ENCODE data around the gene KIF19. TPM values are rescaled to one million over a fixed set of nuclear protein-coding genes. Genes with fewer than 3 reads are reported as not detected.

The KIF19 gene
- total and polyA plus RNA-seq, 10 of the 15 experiments (the other 5 are each of a cell fraction or from before 2014, with no cell fraction given), result 0.06 to 0.07 TPM; not detected in 8

DNA sequence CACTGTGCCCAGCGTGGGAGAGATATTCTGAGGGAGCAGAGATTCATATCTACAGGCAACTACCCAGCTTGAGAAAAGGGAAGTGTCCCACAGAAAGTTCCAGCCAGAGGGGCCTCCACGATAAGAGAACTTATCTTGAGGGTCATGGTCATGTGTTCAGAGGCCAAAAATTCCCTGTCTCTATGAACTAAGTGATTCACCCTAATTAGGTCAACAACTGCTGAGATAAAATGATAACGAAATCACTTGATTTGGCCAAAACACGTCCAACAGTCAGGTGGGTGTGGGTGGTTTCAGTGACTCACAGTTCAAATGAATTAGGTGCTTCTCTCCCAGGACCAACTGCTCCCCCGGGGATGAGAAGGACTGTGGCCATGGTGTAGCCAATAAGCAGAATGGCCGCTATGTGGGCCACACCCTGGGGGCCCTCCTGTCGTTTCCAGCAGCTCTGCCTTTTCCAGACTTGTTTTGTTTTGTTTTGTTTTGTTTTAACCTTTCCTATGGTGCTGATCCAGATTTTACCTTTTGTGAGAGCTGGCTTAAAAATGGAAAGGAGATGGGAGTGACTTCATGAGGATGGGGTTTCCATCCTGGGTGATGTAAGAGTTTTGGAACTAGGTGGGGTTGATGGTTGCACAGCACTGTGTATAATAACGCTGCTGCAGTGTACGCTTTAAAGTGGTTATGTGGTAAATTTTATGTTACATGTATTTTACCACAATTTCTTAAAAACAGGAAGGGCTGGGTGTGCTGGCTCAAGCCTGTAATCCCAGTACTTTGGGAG lies 43.2 kb upstream of the KIF19 start (continued):
- TF ChIP-seq POU2F2 (IDR thresholded peaks at IDR 0.05; ENCODE audit: borderline replicate concordance, low read depth, low read length), result no peak
- TF ChIP-seq CREM (IDR thresholded peaks at IDR 0.05; ENCODE audit: low read depth), result peak; percentile 55; the same call in 1 of the 2 replicates
- TF ChIP-seq, protein P1, sequence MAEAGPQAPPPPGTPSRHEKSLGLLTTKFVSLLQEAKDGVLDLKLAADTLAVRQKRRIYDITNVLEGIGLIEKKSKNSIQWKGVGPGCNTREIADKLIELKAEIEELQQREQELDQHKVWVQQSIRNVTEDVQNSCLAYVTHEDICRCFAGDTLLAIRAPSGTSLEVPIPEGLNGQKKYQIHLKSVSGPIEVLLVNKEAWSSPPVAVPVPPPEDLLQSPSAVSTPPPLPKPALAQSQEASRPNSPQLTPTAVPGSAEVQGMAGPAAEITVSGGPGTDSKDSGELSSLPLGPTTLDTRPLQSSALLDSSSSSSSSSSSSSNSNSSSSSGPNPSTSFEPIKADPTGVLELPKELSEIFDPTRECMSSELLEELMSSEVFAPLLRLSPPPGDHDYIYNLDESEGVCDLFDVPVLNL (IDR thresholded peaks at IDR 0.05; ENCODE audit: low read depth, low read length), result no peak
- peak; percentile 77 for TF ChIP-seq CREB1 (IDR thresholded peaks at IDR 0.05; ENCODE audit: low read depth)
- peak; percentile 86 for TF ChIP-seq NR2F1 (conservative IDR thresholded peaks at IDR 0.05)
- TF ChIP-seq ZNF24 (IDR thresholded peaks at IDR 0.05), result peak; percentile 42
- TF ChIP-seq SIN3A (IDR thresholded peaks at IDR 0.05; ENCODE audit: low read depth, low read length), result no peak
- TF ChIP-seq FOXM1 (IDR thresholded peaks at IDR 0.05; ENCODE audit: low read depth, low read length), result peak; percentile 67; the same call in 1 of the 2 replicates
- TF ChIP-seq, protein P2, sequence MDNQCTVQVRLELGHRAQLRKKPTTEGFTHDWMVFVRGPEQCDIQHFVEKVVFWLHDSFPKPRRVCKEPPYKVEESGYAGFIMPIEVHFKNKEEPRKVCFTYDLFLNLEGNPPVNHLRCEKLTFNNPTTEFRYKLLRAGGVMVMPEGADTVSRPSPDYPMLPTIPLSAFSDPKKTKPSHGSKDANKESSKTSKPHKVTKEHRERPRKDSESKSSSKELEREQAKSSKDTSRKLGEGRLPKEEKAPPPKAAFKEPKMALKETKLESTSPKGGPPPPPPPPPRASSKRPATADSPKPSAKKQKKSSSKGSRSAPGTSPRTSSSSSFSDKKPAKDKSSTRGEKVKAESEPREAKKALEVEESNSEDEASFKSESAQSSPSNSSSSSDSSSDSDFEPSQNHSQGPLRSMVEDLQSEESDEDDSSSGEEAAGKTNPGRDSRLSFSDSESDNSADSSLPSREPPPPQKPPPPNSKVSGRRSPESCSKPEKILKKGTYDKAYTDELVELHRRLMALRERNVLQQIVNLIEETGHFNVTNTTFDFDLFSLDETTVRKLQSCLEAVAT (IDR thresholded peaks at IDR 0.05), result peak; percentile 89
- no peak for TF ChIP-seq ASH2L (IDR thresholded peaks at IDR 0.05; ENCODE audit: borderline replicate concordance, low read depth)
- peak; percentile 92 for TF ChIP-seq BCL11A (IDR thresholded peaks at IDR 0.05; ENCODE audit: low read depth, low read length)
- TF ChIP-seq BMI1 (IDR thresholded peaks at IDR 0.05; ENCODE audit: borderline replicate concordance), result no peak
- TF ChIP-seq IKZF1 (conservative IDR thresholded peaks at IDR 0.05), result peak; percentile 86
- TF ChIP-seq KAT2A (conservative IDR thresholded peaks at IDR 0.05; ENCODE audit: control insufficient read depth, low read depth, low read length), result no peak
- no peak for TF ChIP-seq ZNF274 (IDR thresholded peaks at IDR 0.05; ENCODE audit: insufficient read depth, insufficient read length)
- TF ChIP-seq GABPA (IDR thresholded peaks at IDR 0.05; ENCODE audit: low read depth), result no peak; the same call in 1 of the 2 replicates
- TF ChIP-seq, protein P3, sequence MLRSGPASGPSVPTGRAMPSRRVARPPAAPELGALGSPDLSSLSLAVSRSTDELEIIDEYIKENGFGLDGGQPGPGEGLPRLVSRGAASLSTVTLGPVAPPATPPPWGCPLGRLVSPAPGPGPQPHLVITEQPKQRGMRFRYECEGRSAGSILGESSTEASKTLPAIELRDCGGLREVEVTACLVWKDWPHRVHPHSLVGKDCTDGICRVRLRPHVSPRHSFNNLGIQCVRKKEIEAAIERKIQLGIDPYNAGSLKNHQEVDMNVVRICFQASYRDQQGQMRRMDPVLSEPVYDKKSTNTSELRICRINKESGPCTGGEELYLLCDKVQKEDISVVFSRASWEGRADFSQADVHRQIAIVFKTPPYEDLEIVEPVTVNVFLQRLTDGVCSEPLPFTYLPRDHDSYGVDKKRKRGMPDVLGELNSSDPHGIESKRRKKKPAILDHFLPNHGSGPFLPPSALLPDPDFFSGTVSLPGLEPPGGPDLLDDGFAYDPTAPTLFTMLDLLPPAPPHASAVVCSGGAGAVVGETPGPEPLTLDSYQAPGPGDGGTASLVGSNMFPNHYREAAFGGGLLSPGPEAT (IDR thresholded peaks at IDR 0.05; ENCODE audit: low read depth), result peak; percentile 86
- TF ChIP-seq PAX8 (IDR thresholded peaks at IDR 0.05), result no peak
- TF ChIP-seq, protein P4, sequence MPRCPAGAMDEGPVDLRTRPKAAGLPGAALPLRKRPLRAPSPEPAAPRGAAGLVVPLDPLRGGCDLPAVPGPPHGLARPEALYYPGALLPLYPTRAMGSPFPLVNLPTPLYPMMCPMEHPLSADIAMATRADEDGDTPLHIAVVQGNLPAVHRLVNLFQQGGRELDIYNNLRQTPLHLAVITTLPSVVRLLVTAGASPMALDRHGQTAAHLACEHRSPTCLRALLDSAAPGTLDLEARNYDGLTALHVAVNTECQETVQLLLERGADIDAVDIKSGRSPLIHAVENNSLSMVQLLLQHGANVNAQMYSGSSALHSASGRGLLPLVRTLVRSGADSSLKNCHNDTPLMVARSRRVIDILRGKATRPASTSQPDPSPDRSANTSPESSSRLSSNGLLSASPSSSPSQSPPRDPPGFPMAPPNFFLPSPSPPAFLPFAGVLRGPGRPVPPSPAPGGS (IDR thresholded peaks at IDR 0.05; ENCODE audit: borderline replicate concordance, insufficient read depth, low read depth, low read length, poor library complexity, severe bottlenecking), result peak; percentile 72
- TF ChIP-seq SMAD5 (IDR thresholded peaks at IDR 0.05; ENCODE audit: low read depth), result no peak
- TF ChIP-seq GATAD2B (conservative IDR thresholded peaks at IDR 0.05; ENCODE audit: low read depth), result peak; percentile 94
- TF ChIP-seq MTA3 (IDR thresholded peaks at IDR 0.05; ENCODE audit: borderline replicate concordance, low read length), result no peak
- TF ChIP-seq, protein P5, sequence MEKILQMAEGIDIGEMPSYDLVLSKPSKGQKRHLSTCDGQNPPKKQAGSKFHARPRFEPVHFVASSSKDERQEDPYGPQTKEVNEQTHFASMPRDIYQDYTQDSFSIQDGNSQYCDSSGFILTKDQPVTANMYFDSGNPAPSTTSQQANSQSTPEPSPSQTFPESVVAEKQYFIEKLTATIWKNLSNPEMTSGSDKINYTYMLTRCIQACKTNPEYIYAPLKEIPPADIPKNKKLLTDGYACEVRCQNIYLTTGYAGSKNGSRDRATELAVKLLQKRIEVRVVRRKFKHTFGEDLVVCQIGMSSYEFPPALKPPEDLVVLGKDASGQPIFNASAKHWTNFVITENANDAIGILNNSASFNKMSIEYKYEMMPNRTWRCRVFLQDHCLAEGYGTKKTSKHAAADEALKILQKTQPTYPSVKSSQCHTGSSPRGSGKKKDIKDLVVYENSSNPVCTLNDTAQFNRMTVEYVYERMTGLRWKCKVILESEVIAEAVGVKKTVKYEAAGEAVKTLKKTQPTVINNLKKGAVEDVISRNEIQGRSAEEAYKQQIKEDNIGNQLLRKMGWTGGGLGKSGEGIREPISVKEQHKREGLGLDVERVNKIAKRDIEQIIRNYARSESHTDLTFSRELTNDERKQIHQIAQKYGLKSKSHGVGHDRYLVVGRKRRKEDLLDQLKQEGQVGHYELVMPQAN (conservative IDR thresholded peaks at IDR 0.05), result no peak
- TF ChIP-seq SREBF2 (IDR thresholded peaks at IDR 0.05; ENCODE audit: low read length), result no peak
- peak; percentile 93 for TF ChIP-seq EED (IDR thresholded peaks at IDR 0.05; ENCODE audit: low read depth)
